GM12892 (cell line): ENCODE results near the gene RASL10A.

Experiments
- POLR2A ChIP-seq: IDR thresholded peaks from 2 replicates; pipeline ENCODE4 v1.6.1; 2011; ENCODE audit warnings: low read depth, low read length, control low read depth
- TAF1 ChIP-seq: IDR thresholded peaks from 2 replicates; pipeline ENCODE4 v1.6.1; 2011; ENCODE audit warnings: low read depth, mild to moderate bottlenecking, control low read depth, low read length, borderline replicate concordance

GRCh38 chr22:29320546-29320945, 5.0 kb upstream of the RASL10A start:
- TF ChIP-seq TAF1 (no peak), POLR2A (no peak)
